HepG2 (cell line): ENCODE results near the gene DHX16. TPM values are rescaled to one million over a fixed set of nuclear protein-coding genes. Genes with fewer than 3 reads are reported as not detected.
A peak's percentile ranks its signal among the peaks of the same experiment; 100 is the strongest.

Experiments used
- ELF3 ChIP-seq: IDR thresholded peaks from 2 replicates; pipeline ENCODE4 v1.6.1; 2016; ENCODE audit warnings: missing genetic modification reagents, missing compliant biosample characterization
- FOXC1 ChIP-seq: sonication (generic); formaldehyde crosslinking; IDR thresholded peaks from 2 replicates; pipeline ENCODE4 v1.8.0; 2022; ENCODE audit warnings: mild to moderate bottlenecking, missing genetic modification reagents, borderline replicate concordance
- HNF4A ChIP-seq: sonication (generic); formaldehyde crosslinking; IDR thresholded peaks from 2 replicates; pipeline ENCODE4 v1.4.0; 2020; ENCODE audit warnings: missing genetic modification reagents
- IKZF4 ChIP-seq: sonication (generic); formaldehyde crosslinking; IDR thresholded peaks from 2 replicates; pipeline ENCODE4 v1.5.1; 2020; ENCODE audit warnings: borderline replicate concordance, mild to moderate bottlenecking, low read depth, missing genetic modification reagents; ENCODE audit errors: not compliant biosample characterization
- KLF6 ChIP-seq: IDR thresholded peaks from 2 replicates; pipeline ENCODE4 v1.8.0; 2016; ENCODE audit warnings: missing biosample characterization, missing genetic modification reagents
- MTA3 ChIP-seq: sonication (generic); formaldehyde crosslinking; IDR thresholded peaks from 2 replicates; pipeline ENCODE4 v1.4.0; 2020; ENCODE audit warnings: missing genetic modification reagents
- NFE2L1 ChIP-seq: sonication (generic); formaldehyde crosslinking; IDR thresholded peaks from 2 replicates; pipeline ENCODE4 v1.4.0; 2020; ENCODE audit warnings: missing genetic modification reagents, mild to moderate bottlenecking, borderline replicate concordance
- SIX4 ChIP-seq: sonication (generic); formaldehyde crosslinking; IDR thresholded peaks from 2 replicates; pipeline ENCODE4 v1.4.0; 2020; ENCODE audit warnings: missing genetic modification reagents
- SP2 ChIP-seq: sonication (generic); formaldehyde crosslinking; IDR thresholded peaks from 2 replicates; pipeline ENCODE4 v1.5.1; 2020; ENCODE audit warnings: mild to moderate bottlenecking, missing genetic modification reagents
- TBX3 ChIP-seq: fragments of 450-650 bp; IDR thresholded peaks from 2 replicates; pipeline ENCODE4 v1.6.1; 2017; ENCODE audit warnings: antibody characterized with exemption, mild to moderate bottlenecking, inconsistent platforms, borderline replicate concordance
- ZBTB25 ChIP-seq: IDR thresholded peaks from 2 replicates; pipeline ENCODE4 v1.6.1; 2018; ENCODE audit warnings: missing genetic modification reagents
- ZBTB4 ChIP-seq: sonication (generic); formaldehyde crosslinking; IDR thresholded peaks from 2 replicates; pipeline ENCODE4 v1.4.0; 2020; ENCODE audit warnings: missing genetic modification reagents, mild to moderate bottlenecking, borderline replicate concordance
- ZEB1 ChIP-seq: IDR thresholded peaks from 2 replicates; pipeline ENCODE4 v1.6.1; 2012; ENCODE audit warnings: mild to moderate bottlenecking, low read depth, inconsistent platforms; ENCODE audit not compliant: insufficient replicate concordance
- ZNF562 ChIP-seq: sonication (generic); formaldehyde crosslinking; IDR thresholded peaks from 2 replicates; pipeline ENCODE4 v1.8.0; 2022; ENCODE audit warnings: missing genetic modification reagents, borderline replicate concordance
- ZNF7 ChIP-seq: IDR thresholded peaks from 2 replicates; pipeline ENCODE4 v1.6.1; 2016; ENCODE audit warnings: missing biosample characterization, missing genetic modification reagents
- ZNF746 ChIP-seq: sonication (generic); formaldehyde crosslinking; IDR thresholded peaks from 2 replicates; pipeline ENCODE4 v1.8.0; 2022; ENCODE audit warnings: mild to moderate bottlenecking, missing genetic modification reagents
- polyA plus RNA-seq, 8 experiments: library from polyadenylated mRNA; depleted of rRNA in 3 of 8; stranded (reverse) in 7 of 8; unstranded in 1 of 8; fragments of >200 nt; fragmentation: Illumina TruSeq in 4 of 8; extraction: Trizol in 4 of 8; gene quantifications; 2 replicates each; pipeline versions ENCODE4 v1.2.1 to v1.2.3, GENCODE V29; 2011 to 2016; ENCODE audit warnings: low read depth in 4 of 8, missing spikeins in 1 of 8, mixed read lengths in 1 of 8; ENCODE audit not compliant: insufficient read depth in 1 of 8
- total RNA-seq, 5 experiments: library from RNA; depleted of rRNA; stranded (reverse); fragments of >200 nt; fragmentation: Illumina TruSeq; extraction: Trizol; gene quantifications; 2 replicates each; pipeline ENCODE4 v1.2.3, GENCODE V29; 2016; ENCODE audit warnings: low read depth in 1 of 5
- TF ChIP-seq, protein P1 (sequence below): sonication (generic); formaldehyde crosslinking; IDR thresholded peaks from 2 replicates; pipeline ENCODE4 v1.4.0; 2020; ENCODE audit warnings: mild to moderate bottlenecking, low read depth, missing genetic modification reagents
- TF ChIP-seq, protein P2 (sequence below): sonication (generic); formaldehyde crosslinking; IDR thresholded peaks from 2 replicates; pipeline ENCODE4 v1.4.0; 2020; ENCODE audit warnings: missing genetic modification reagents; ENCODE audit errors: not compliant biosample characterization
- TF ChIP-seq, protein P3 (sequence below): sonication (generic); formaldehyde crosslinking; IDR thresholded peaks from 2 replicates; pipeline ENCODE4 v1.4.0; 2020; ENCODE audit warnings: low read depth, missing genetic modification reagents

DHX16 gene
- total and polyA plus RNA-seq, 2 of the 13 experiments (the other 11 are each of a cell fraction or from before 2014, with no cell fraction given): 57.0 to 58.5 TPM

DNA sequence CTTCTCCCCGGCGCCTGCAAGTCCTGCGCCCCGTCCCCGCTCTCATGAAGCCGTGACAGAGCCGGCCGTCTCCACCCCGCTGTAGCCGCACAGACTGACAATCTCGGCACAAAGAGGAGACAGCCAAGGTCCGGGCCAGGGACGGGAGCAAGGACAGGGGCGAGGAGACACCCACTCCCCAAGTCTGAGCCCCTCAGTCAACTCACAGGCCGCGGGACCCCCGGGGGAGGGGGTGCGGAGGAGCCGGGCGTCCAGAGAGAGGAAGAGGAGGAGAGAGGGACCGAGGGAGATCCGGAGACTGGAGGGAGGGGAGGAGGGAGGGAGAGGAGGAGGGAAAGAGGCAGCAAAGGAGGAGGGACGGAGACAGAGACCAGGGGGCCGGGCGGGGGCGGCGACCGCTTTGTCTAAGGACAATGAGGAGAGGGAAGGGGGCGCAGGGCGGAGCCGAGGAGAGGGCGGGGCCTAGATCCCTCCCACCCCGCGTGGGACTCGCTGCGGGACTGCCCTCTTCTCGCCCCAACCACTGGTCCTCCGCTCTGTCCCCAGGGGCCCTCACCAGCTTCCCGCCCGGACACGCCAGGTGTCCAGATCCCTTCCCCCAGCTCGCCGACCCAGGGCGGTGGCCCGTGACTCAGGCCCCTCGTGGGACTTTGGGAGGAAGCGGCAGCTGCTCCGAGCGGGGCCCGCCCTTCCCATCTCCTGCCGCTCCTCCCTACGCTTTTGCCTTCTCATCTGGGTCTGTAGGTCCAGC lies 14.3 kb upstream of the DHX16 start (continued):
- TF ChIP-seq FOXC1 (peak; percentile 41; the same call in 1 of the 2 replicates), ZNF746 (peak; percentile 45; the same call in 1 of the 2 replicates), ZBTB25 (CRISPR knock-in tag) (no peak), NFE2L1 (CRISPR knock-in tag) (peak; percentile 82; the same call in 1 of the 2 replicates), KLF6 (no peak), IKZF4 (CRISPR knock-in tag) (no peak), ELF3 (CRISPR knock-in tag) (no peak), MTA3 (CRISPR knock-in tag) (no peak), SIX4 (CRISPR knock-in tag) (no peak), TBX3 (no peak), ZBTB4 (CRISPR knock-in tag) (peak; percentile 1; the same call in 1 of the 2 replicates), HNF4A (CRISPR knock-in tag) (no peak), SP2 (no peak), ZEB1 (no peak), ZNF562 (CRISPR knock-in tag) (no peak), ZNF7 (CRISPR knock-in tag) (no peak)
- TF ChIP-seq, protein P1, sequence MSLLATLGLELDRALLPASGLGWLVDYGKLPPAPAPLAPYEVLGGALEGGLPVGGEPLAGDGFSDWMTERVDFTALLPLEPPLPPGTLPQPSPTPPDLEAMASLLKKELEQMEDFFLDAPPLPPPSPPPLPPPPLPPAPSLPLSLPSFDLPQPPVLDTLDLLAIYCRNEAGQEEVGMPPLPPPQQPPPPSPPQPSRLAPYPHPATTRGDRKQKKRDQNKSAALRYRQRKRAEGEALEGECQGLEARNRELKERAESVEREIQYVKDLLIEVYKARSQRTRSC (CRISPR knock-in tag): no peak
- TF ChIP-seq, protein P2, sequence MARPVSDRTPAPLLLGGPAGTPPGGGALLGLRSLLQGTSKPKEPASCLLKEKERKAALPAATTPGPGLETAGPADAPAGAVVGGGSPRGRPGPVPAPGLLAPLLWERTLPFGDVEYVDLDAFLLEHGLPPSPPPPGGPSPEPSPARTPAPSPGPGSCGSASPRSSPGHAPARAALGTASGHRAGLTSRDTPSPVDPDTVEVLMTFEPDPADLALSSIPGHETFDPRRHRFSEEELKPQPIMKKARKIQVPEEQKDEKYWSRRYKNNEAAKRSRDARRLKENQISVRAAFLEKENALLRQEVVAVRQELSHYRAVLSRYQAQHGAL (CRISPR knock-in tag): no peak
- TF ChIP-seq, protein P3, sequence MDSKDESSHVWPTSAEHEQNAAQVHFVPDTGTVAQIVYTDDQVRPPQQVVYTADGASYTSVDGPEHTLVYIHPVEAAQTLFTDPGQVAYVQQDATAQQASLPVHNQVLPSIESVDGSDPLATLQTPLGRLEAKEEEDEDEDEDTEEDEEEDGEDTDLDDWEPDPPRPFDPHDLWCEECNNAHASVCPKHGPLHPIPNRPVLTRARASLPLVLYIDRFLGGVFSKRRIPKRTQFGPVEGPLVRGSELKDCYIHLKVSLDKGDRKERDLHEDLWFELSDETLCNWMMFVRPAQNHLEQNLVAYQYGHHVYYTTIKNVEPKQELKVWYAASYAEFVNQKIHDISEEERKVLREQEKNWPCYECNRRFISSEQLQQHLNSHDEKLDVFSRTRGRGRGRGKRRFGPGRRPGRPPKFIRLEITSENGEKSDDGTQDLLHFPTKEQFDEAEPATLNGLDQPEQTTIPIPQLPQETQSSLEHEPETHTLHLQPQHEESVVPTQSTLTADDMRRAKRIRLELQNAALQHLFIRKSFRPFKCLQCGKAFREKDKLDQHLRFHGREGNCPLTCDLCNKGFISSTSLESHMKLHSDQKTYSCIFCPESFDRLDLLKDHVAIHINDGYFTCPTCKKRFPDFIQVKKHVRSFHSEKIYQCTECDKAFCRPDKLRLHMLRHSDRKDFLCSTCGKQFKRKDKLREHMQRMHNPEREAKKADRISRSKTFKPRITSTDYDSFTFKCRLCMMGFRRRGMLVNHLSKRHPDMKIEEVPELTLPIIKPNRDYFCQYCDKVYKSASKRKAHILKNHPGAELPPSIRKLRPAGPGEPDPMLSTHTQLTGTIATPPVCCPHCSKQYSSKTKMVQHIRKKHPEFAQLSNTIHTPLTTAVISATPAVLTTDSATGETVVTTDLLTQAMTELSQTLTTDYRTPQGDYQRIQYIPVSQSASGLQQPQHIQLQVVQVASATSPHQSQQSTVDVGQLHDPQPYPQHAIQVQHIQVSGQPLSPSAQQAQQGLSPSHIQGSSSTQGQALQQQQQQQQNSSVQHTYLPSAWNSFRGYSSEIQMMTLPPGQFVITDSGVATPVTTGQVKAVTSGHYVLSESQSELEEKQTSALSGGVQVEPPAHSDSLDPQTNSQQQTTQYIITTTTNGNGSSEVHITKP (CRISPR knock-in tag): 0 out of 2 replicates have a peak, but pooled peaks have one; percentile 53
